PC-9 (cell line): ENCODE results near the gene RBMS3.

ENCODE experiments used
- CTCF ChIP-seq: fragments of 200-600 bp; sonication (generic); conservative IDR thresholded peaks from 2 replicates; pipeline ENCODE4 v1.6.1; 2017; ENCODE audit warnings: mixed run types, antibody characterized with exemption, mild to moderate bottlenecking, moderate library complexity
- EZH2 ChIP-seq: fragments of 200-600 bp; sonication (generic); IDR thresholded peaks from 2 replicates; pipeline ENCODE4 v1.8.0; 2017; ENCODE audit warnings: antibody characterized with exemption, low read depth

DNA sequence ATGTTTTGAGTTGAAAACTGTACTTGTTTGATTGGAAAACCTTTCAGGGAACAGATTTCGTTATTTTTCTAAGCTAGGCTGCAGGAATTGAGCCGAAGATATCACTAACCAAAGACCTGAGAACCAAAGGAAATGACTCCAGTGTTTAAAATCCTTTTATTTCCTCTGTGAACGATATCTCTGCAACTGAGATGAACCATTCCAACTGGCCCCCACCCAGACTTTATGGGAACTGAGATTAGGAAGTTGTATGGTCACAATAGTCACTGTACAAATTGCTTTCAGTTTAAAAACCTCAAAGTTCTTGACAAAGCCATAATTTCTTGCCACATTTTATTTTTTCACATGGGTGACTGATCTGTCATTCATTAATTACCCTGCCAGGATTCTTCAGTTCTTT is 232.4 kb downstream of the RBMS3 start:
- TF ChIP-seq EZH2 (no peak), CTCF (no peak)
